ENCODE results near the gene CHAF1A.

GRCh38 chr19:4367781-4368127 lies 34.7 kb upstream of the CHAF1A start:
- no peak for TF ChIP-seq CTCF (IDR thresholded peaks at IDR 0.05)
- no peak for TF ChIP-seq ZFX (IDR thresholded peaks at IDR 0.05; ENCODE audit: borderline replicate concordance)

All from 22Rv1 (cell line).